ENCODE data around the gene DIP2B.

DIP2B gene

DNA sequence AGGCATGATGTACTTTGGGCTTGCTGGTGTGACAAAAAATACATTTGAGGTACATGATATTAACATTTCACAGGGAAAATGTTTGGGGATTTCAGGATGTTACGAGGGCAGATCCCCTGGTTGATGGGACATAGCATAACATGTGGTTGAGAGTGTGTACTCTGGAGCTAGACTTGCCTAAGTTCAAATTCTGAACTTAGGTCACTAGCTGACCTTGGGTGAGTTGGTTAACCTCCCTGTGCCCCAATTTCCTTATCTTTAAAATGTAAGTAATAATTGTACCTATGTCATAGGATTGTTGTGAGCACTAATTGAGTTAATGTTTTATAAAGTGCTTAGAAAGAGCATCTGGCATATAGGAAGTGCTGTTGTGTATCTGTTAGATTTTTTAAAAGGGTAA lies 194.4 kb downstream of the DIP2B start:
- Histone ChIP-seq H3K36me3 (peaks cover 32% of the 10 kb centered on the region), H3K4me1 (no peaks in the 10 kb centered on the region), H3K27me3 (no peaks in the 10 kb centered on the region), H3K4me3 (ENCODE audit: low read depth, low read length) (no peak overlapping the region), H3K9me3 (no peaks in the 10 kb centered on the region)
- DNase-seq: no peak
- TF ChIP-seq, protein P1, sequence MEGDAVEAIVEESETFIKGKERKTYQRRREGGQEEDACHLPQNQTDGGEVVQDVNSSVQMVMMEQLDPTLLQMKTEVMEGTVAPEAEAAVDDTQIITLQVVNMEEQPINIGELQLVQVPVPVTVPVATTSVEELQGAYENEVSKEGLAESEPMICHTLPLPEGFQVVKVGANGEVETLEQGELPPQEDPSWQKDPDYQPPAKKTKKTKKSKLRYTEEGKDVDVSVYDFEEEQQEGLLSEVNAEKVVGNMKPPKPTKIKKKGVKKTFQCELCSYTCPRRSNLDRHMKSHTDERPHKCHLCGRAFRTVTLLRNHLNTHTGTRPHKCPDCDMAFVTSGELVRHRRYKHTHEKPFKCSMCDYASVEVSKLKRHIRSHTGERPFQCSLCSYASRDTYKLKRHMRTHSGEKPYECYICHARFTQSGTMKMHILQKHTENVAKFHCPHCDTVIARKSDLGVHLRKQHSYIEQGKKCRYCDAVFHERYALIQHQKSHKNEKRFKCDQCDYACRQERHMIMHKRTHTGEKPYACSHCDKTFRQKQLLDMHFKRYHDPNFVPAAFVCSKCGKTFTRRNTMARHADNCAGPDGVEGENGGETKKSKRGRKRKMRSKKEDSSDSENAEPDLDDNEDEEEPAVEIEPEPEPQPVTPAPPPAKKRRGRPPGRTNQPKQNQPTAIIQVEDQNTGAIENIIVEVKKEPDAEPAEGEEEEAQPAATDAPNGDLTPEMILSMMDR (IDR thresholded peaks at IDR 0.05; ENCODE audit: low read depth, low read length): no peak

- H3K36me3 ChIP-seq: peaks cover 39% of the 10 kb centered on the region
- H3K9me3 ChIP-seq: no peaks in the 10 kb centered on the region
- no peak overlapping the region for H3K4me3 ChIP-seq (ENCODE audit: low read depth, low read length)
- TF ChIP-seq, protein P1 (IDR thresholded peaks at IDR 0.05; ENCODE audit: low read depth, low read length): no peak
- no peak for DNase-seq
- no peaks in the 10 kb centered on the region for H3K4me1 ChIP-seq
- H3K27me3 ChIP-seq: no peaks in the 10 kb centered on the region
Measured at GRCh38 chr12:50699940-50700339, 195.2 kb downstream of the DIP2B start.

DNA sequence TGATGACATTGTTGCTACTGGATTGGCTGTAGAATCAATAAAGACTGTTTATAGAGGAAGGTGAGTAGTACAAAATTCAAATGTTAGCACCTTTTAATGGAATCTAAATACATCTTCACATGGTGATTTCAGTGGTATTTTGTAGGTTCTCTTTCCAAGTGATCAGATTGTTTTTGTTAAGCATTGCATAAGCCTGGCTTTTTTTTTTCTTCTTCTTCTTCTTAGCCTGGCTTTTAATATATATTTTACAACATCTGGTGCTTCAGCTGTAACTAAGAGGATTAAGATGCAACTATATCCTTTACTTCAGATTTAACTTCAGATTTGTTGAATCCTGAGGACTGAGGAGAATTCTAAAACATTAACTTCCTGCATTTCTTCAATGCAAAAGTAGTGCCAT lies 201.8 kb downstream of the DIP2B start:
- no peaks in the 10 kb centered on the region for H3K4me1 ChIP-seq
- TF ChIP-seq, protein P1 (IDR thresholded peaks at IDR 0.05; ENCODE audit: low read depth, low read length): no peak
- peaks cover 36% of the 10 kb centered on the region for H3K36me3 ChIP-seq
- H3K27me3 ChIP-seq: no peaks in the 10 kb centered on the region
- H3K9me3 ChIP-seq: no peaks in the 10 kb centered on the region
- no peak overlapping the region for H3K4me3 ChIP-seq (ENCODE audit: low read depth, low read length)
- DNase-seq: no peak

DNA sequence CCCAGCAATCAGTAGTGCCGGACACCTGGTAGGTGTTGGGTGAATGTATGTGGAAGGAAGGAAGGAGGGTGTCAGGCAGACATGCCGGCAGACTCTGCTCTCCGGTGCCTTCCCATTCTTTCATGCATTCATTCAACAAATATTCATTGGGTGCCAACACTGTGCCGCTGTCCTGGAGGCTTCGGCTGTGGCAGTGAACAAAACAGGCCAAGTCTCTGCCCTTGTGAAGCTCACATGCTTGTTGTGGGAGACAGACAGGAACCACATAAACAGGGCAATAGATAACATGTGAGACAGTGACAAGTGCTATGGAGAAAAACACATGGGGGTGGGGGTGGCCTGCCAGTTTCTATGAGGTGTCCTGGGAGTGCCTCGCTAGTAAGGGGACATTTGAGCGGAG lies 202.6 kb downstream of the DIP2B start:
- Histone ChIP-seq H3K27me3 (no peaks in the 10 kb centered on the region), H3K4me3 (ENCODE audit: low read depth, low read length) (no peak overlapping the region), H3K36me3 (peaks cover 42% of the 10 kb centered on the region), H3K9me3 (no peaks in the 10 kb centered on the region), H3K4me1 (no peaks in the 10 kb centered on the region)
- DNase-seq: no peak
- TF ChIP-seq, protein P1 (IDR thresholded peaks at IDR 0.05; ENCODE audit: low read depth, low read length): no peak

DNA sequence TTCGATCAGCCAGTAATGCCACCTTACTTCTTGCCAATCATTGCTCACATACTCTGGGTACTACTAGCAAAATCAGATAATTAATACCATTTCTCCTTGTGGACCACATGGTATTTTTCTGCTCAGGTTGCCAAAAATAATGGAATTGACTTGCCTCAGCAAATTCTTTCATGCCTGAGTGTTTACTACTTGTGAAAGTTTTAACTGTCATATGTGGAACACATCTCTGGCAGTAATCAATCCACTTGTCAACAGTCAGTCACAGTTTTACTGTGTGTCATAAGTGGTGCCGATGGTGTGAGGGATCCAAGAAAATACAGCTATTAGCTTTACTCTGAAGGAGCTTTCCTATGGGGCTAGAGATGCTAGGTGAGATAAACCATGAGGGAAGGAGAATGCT lies 203.8 kb downstream of the DIP2B start:
- TF ChIP-seq, protein P1 (IDR thresholded peaks at IDR 0.05; ENCODE audit: low read depth, low read length): no peak
- H3K4me1 ChIP-seq: no peaks in the 10 kb centered on the region
- no peak overlapping the region for H3K4me3 ChIP-seq (ENCODE audit: low read depth, low read length)
- no peaks in the 10 kb centered on the region for H3K27me3 ChIP-seq
- no peaks in the 10 kb centered on the region for H3K9me3 ChIP-seq
- H3K36me3 ChIP-seq: peaks cover 42% of the 10 kb centered on the region
- no peak for DNase-seq

DNA sequence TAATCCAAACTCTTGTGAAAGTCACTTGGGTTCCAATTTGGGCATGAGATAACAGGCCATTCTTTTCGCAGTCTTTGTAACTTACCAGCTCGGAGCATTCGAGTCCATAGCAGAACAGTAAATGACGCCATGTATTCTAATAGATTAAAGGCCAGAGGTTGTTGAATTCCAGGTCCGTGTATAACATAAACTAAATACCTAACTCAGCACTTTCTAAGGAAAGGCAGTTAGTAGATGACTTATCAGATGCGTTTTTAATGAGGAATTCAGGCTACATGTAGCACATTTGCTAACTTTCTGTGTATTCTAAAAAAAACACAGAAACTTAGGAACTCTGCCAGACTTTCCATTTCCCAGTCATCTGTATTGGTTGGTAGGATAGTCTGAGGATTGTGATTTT lies 206.3 kb downstream of the DIP2B start:
- Histone ChIP-seq H3K9me3 (no peaks in the 10 kb centered on the region), H3K4me1 (no peaks in the 10 kb centered on the region), H3K4me3 (ENCODE audit: low read depth, low read length) (no peak overlapping the region), H3K27me3 (no peaks in the 10 kb centered on the region), H3K36me3 (peaks cover 39% of the 10 kb centered on the region)
- no peak for DNase-seq
- TF ChIP-seq, protein P1 (IDR thresholded peaks at IDR 0.05; ENCODE audit: low read depth, low read length): no peak

Measured in BE2C (cell line).